H1 (cell line): ENCODE results near the gene LRRC4C. TPM values are rescaled to one million over a fixed set of nuclear protein-coding genes. Genes with fewer than 3 reads are reported as not detected.

ENCODE experiments used
- CTCF ChIA-PET: fragments of 300-600 bp; sonication (Branson Sonifier 250); formaldehyde crosslinking; loops from one replicate; lab custom pipeline; 2021; ENCODE audit not compliant: partially characterized antibody; lab: Charles Lee
- POLR2A ChIA-PET: fragments of 300-600 bp; sonication (Branson Sonifier 250); formaldehyde crosslinking; loops from one replicate; lab custom pipeline; 2021; ENCODE audit warnings: inconsistent platforms; ENCODE audit not compliant: partially characterized antibody; lab: Charles Lee
- DNase-seq, 2 experiments: peaks; one replicate each; pipeline versions ENCODE4 v3.0.0 to v3.0.0-alpha.2; 2010 to 2022; ENCODE audit warnings: low spot score in 2 of 2, low read depth in 1 of 2, mixed read lengths in 1 of 2
- FAIRE-seq: peaks from 2 replicates; lab custom pipeline; 2011; peaks lifted over from hg19 to GRCh38; lab: Jason Lieb, UNC
- H2AFZ ChIP-seq: 2 replicates; pipeline ENCODE4 v1.8.1; 2012; ENCODE audit warnings: low read length, inconsistent platforms
- H2AK5ac ChIP-seq: 2 replicates; pipeline ENCODE4 v1.6.1; 2013; ENCODE audit warnings: low read depth, low read length
- H2BK120ac ChIP-seq: replicated peaks from 2 replicates; pipeline ENCODE3; 2013; ENCODE audit warnings: low read depth, low read length, inconsistent platforms
- H2BK12ac ChIP-seq: 2 replicates; pipeline ENCODE4 v1.6.1; 2013; ENCODE audit warnings: low read depth, low read length
- H2BK15ac ChIP-seq: 2 replicates; pipeline ENCODE4 v1.6.1; 2013; ENCODE audit warnings: low read length
- H2BK20ac ChIP-seq: 2 replicates; pipeline ENCODE4 v1.6.1; 2013; ENCODE audit warnings: low read length
- H2BK5ac ChIP-seq: 2 replicates; pipeline ENCODE4 v1.6.1; 2013; ENCODE audit warnings: low read depth, low read length
- H3K14ac ChIP-seq: 2 replicates; pipeline ENCODE4 v1.6.1; 2013; ENCODE audit warnings: inconsistent platforms; ENCODE audit not compliant: insufficient read length
- H3K18ac ChIP-seq: 2 replicates; pipeline ENCODE4 v1.6.1; 2013; ENCODE audit warnings: low read length; ENCODE audit errors: extremely low read depth
- H3K23ac ChIP-seq: 2 replicates; pipeline ENCODE4 v1.6.1; 2013; ENCODE audit warnings: inconsistent platforms; ENCODE audit not compliant: insufficient read length
- H3K23me2 ChIP-seq: 2 replicates; pipeline ENCODE4 v1.6.1; 2013; ENCODE audit warnings: low read depth, low read length
- H3K27ac ChIP-seq: 2 replicates; pipeline ENCODE4 v1.6.1; 2011; ENCODE audit warnings: low read depth, low read length, inconsistent platforms
- H3K27me3 ChIP-seq, 4 experiments: replicated peaks in 1 of 4; 1 replicate in 1 of 4; 2 replicates in 3 of 4; pipeline versions ENCODE4 v1.6.1 to v1.8.1; 2011 to 2013; ENCODE audit warnings: low read length in 3 of 4, mild to moderate bottlenecking in 3 of 4, inconsistent platforms in 2 of 4, mixed read lengths in 2 of 4, moderate library complexity in 1 of 4; ENCODE audit not compliant: control insufficient read depth in 3 of 4, insufficient read depth in 3 of 4; ENCODE audit errors: extremely low read depth in 1 of 4
- H3K36me3 ChIP-seq, 4 experiments: 2 replicates each; pipeline versions ENCODE4 v1.6.1 to v1.8.1; 2011 to 2013; ENCODE audit warnings: mild to moderate bottlenecking in 4 of 4, low read length in 3 of 4, moderate library complexity in 2 of 4, control low read depth in 1 of 4, inconsistent platforms in 1 of 4; ENCODE audit not compliant: insufficient read depth in 4 of 4, control insufficient read depth in 2 of 4
- H3K4ac ChIP-seq: replicated peaks from 2 replicates; pipeline ENCODE3; 2013; ENCODE audit warnings: low read length, low read depth, mixed read lengths, inconsistent platforms; ENCODE audit not compliant: insufficient read length
- H3K4me1 ChIP-seq, 4 experiments: replicated peaks in 1 of 4; 1 replicate in 1 of 4; 2 replicates in 3 of 4; pipeline versions ENCODE4 v1.6.1 to v1.8.1; 2011 to 2013; ENCODE audit warnings: low read length in 3 of 4, inconsistent platforms in 2 of 4, mixed read lengths in 1 of 4; ENCODE audit not compliant: insufficient read depth in 4 of 4, control insufficient read depth in 3 of 4
- H3K4me2 ChIP-seq, 2 experiments: 2 replicates each; pipeline versions ENCODE4 v1.6.1 to v1.8.1; 2011 to 2013; ENCODE audit warnings: low read depth in 2 of 2, low read length in 2 of 2, control low read depth in 1 of 2, inconsistent platforms in 1 of 2, mild to moderate bottlenecking in 1 of 2; ENCODE audit not compliant: insufficient read depth in 1 of 2
- H3K4me3 ChIP-seq, 4 experiments: fragments of 200-600, 300-600 bp in 1 of 4; sonication (generic), shearing (Covaris generic), sonication (Bioruptor Twin) in 1 of 4; 2 replicates each; pipeline versions ENCODE4 v1.5.1 to v1.8.1; 2011 to 2016; ENCODE audit warnings: low read length in 4 of 4, low read depth in 3 of 4, control low read depth in 2 of 4, inconsistent platforms in 2 of 4, mild to moderate bottlenecking in 2 of 4, mixed read lengths in 1 of 4, moderate library complexity in 1 of 4; ENCODE audit not compliant: insufficient read depth in 2 of 4; ENCODE audit errors: extremely low read depth in 1 of 4
- H3K56ac ChIP-seq: replicated peaks from 2 replicates; pipeline ENCODE3; 2013; ENCODE audit warnings: low read depth, mild to moderate bottlenecking, mixed read lengths, low read length, inconsistent platforms; ENCODE audit not compliant: insufficient read length
- H3K79me1 ChIP-seq: 2 replicates; pipeline ENCODE4 v1.6.1; 2013; ENCODE audit warnings: low read depth, low read length, control low read depth
- H3K79me2 ChIP-seq, 2 experiments: 2 replicates each; pipeline versions ENCODE4 v1.6.1 to v1.8.1; 2012 to 2013; ENCODE audit warnings: low read length in 2 of 2, mild to moderate bottlenecking in 2 of 2, inconsistent platforms in 1 of 2; ENCODE audit not compliant: insufficient read depth in 2 of 2, control insufficient read depth in 1 of 2
- H3K9ac ChIP-seq, 4 experiments: replicated peaks in 1 of 4; 1 replicate in 1 of 4; 2 replicates in 3 of 4; pipeline versions ENCODE4 v1.6.1 to v1.8.1; 2011 to 2013; ENCODE audit warnings: low read depth in 3 of 4, low read length in 3 of 4, control low read depth in 2 of 4, mild to moderate bottlenecking in 2 of 4, moderate library complexity in 2 of 4, inconsistent platforms in 1 of 4; ENCODE audit errors: extremely low read depth in 1 of 4
- H3K9me3 ChIP-seq, 2 experiments: 2 replicates each; pipeline versions ENCODE4 v1.6.1 to v1.8.1; 2012 to 2013; ENCODE audit warnings: mild to moderate bottlenecking in 2 of 2, moderate library complexity in 2 of 2, control low read depth in 1 of 2, inconsistent platforms in 1 of 2, low read depth in 1 of 2, low read length in 1 of 2, mixed read lengths in 1 of 2; ENCODE audit not compliant: insufficient read depth in 2 of 2
- H4K20me1 ChIP-seq, 2 experiments: replicated peaks in 1 of 2; 2 replicates each; pipeline versions ENCODE3 to v1.8.1; 2011 to 2013; ENCODE audit warnings: inconsistent platforms in 2 of 2, low read length in 2 of 2, mild to moderate bottlenecking in 1 of 2; ENCODE audit not compliant: insufficient read depth in 2 of 2, control insufficient read depth in 1 of 2
- H4K5ac ChIP-seq: 2 replicates; pipeline ENCODE4 v1.6.1; 2013; ENCODE audit warnings: low read length, low read depth, mixed read lengths, inconsistent platforms; ENCODE audit not compliant: insufficient read length
- H4K8ac ChIP-seq: 2 replicates; pipeline ENCODE4 v1.8.0; 2013; ENCODE audit warnings: mild to moderate bottlenecking, moderate library complexity, low read length, inconsistent platforms; ENCODE audit not compliant: insufficient read depth; ENCODE audit errors: extremely low read depth
- H4K91ac ChIP-seq: replicated peaks from 2 replicates; pipeline ENCODE3; 2013; ENCODE audit warnings: low read length, mixed read lengths, inconsistent platforms; ENCODE audit not compliant: insufficient read length
- GTF2F1 ChIP-seq: IDR thresholded peaks from 2 replicates; pipeline ENCODE4 v1.6.1; 2012; ENCODE audit warnings: low read depth, low read length, improper control_type of control experiment, borderline replicate concordance
- NRF1 ChIP-seq: IDR thresholded peaks from 2 replicates; pipeline ENCODE4 v1.6.1; 2011; ENCODE audit warnings: mild to moderate bottlenecking, low read depth, low read length, improper control_type of control experiment
- POLR2AphosphoS5 ChIP-seq: IDR thresholded peaks from 2 replicates; pipeline ENCODE4 v1.6.1; 2011; ENCODE audit warnings: low read depth, low read length
- SAP30 ChIP-seq: fragments of 300-600 bp; sonication (generic); IDR thresholded peaks from 2 replicates; pipeline ENCODE4 v1.7.1; 2012; ENCODE audit warnings: low read length, moderate library complexity, mild to moderate bottlenecking, inconsistent platforms; ENCODE audit not compliant: insufficient read depth, insufficient replicate concordance
- TCF12 ChIP-seq: IDR thresholded peaks from 2 replicates; pipeline ENCODE4 v1.6.1; 2011; ENCODE audit warnings: low read depth, mild to moderate bottlenecking, low read length
- WGBS, 2 experiments: shearing (Covaris generic) in 1 of 2; methylation state at CpG; one replicate each; pipeline versions ENCODE4 v1.1.6 to v1.1.7; 2013 to 2015; ENCODE audit warnings: low lambda C conversion rate in 2 of 2, mixed read lengths in 2 of 2, inconsistent platforms in 1 of 2, low coverage in 1 of 2, missing lambda C conversion rate in 1 of 2; ENCODE audit not compliant: insufficient replicate concordance in 2 of 2, insufficient coverage in 1 of 2, insufficient read length in 1 of 2; ENCODE audit errors: extremely low coverage in 1 of 2, missing lambda C conversion rate in 1 of 2; 5-methylcytosine and 5-hydroxymethylcytosine counted together
- polyA plus RNA-seq, 7 experiments: library from polyadenylated mRNA; depleted of rRNA in 3 of 7; stranded (reverse) in 5 of 7; unstranded in 2 of 7; fragments of >200 nt in 5 of 7; fragments of 200-250 nt in 2 of 7; gene quantifications; 1 replicate in 5 of 7; 2 replicates in 1 of 7; 4 replicates in 1 of 7; pipeline versions ENCODE4 v1.2.1 to v1.2.3, GENCODE V29; 2011 to 2013; ENCODE audit warnings: missing spikeins in 2 of 7, mixed read lengths in 2 of 7
- total RNA-seq: library from RNA; stranded (reverse); fragmentation: NEBNext Ultra II Directional; extraction: Animal tissue kit (Norgen Biotek cat#: 25700); gene quantifications from 2 replicates; pipeline ENCODE4 v1.2.1, GENCODE V29; 2021

LRRC4C gene
- total and polyA plus RNA-seq, 2 of the 8 experiments (the other 6 are each of a cell fraction or from before 2014, with no cell fraction given) = 0.23 to 2.2 TPM

- FAIRE-seq = no peak
Observed at GRCh38 chr11:41449483-41450050, 9.9 kb downstream of the LRRC4C start.

More at GRCh38 chr11:41449483-41450050, 9.9 kb downstream of the LRRC4C start:
- Histone ChIP-seq H3K9ac (no peak overlapping the region), H4K91ac (no peak overlapping the region), H3K4me2 (no peak overlapping the region), H3K9me3 (no peaks in the 10 kb centered on the region), H3K4me1 (0 out of 7 replicates have a peak, but pooled peaks cover 0 to 3% (median 0%) of the 10 kb centered on the region in 4 experiments), H2BK12ac (no peak overlapping the region), H2BK5ac (no peak overlapping the region), H4K5ac (no peak overlapping the region), H3K79me1 (no peaks in the 10 kb centered on the region), H2BK20ac (no peak overlapping the region), H3K79me2 (no peaks in the 10 kb centered on the region), H2BK120ac (no peak overlapping the region), H4K8ac (no peak overlapping the region), H3K4ac (no peak overlapping the region), H2AK5ac (no peak overlapping the region), H3K56ac (no peak overlapping the region), H3K27ac (no peak overlapping the region), H3K4me3 (no peak overlapping the region), H3K27me3 (no peaks in the 10 kb centered on the region), H4K20me1 (no peaks in the 10 kb centered on the region), H3K18ac (no peak overlapping the region), H2BK15ac (no peak overlapping the region), H3K14ac (no peak overlapping the region), H3K23ac (no peak overlapping the region), H3K36me3 (no peaks in the 10 kb centered on the region), H3K23me2 (no peaks in the 10 kb centered on the region), H2AFZ (no peak overlapping the region)
- POLR2A ChIA-PET = no interaction called here
- CTCF ChIA-PET = interaction anchor here (0.6 to 1.4 kb wide), 5 partner anchors 10 to 1173 kb away, joined by 3 to 11 read pairs (median 4); partner anchors contain the start of gene LRRC4C
- no peak for DNase-seq
- TF ChIP-seq POLR2AphosphoS5 (no peak), NRF1 (no peak), TCF12 (no peak), GTF2F1 (no peak), SAP30 (no peak)
- WGBS, 2 experiments = 70% methylated on average over 2 of the region's 2 CpGs; no CpG with 5 or more reads in 1 of the 2 experiments
